Cardiac muscle cell (in vitro differentiated cells and primary cell): ENCODE measurements around the gene CXCL10. TPM values are rescaled to one million over a fixed set of nuclear protein-coding genes. Genes with fewer than 3 reads are reported as not detected.
"Not testable (repeated sequence)": the region's sequence is repeated elsewhere in the genome, so short reads cannot be mapped to it uniquely, and the experiment has no call there.

Experiments used
- DNase-seq, 2 donors: peaks; one replicate each; pipeline versions ENCODE4 v3.0.0 to v3.0.0-alpha.2; 2010 to 2017; ENCODE audit warnings: low read depth in 1 of 2, low spot score in 1 of 2
- H3K27ac ChIP-seq: fragments of 200-600 bp; sonication (generic); 2 replicates; pipeline ENCODE4 v1.5.1; 2016
- H3K27me3 ChIP-seq: fragments of 200-600 bp; sonication (generic); 2 replicates; pipeline ENCODE4 v1.6.0; 2016; ENCODE audit warnings: control low read depth
- H3K36me3 ChIP-seq: fragments of 200-600 bp; sonication (generic); 2 replicates; pipeline ENCODE4 v1.5.1; 2016; ENCODE audit warnings: control low read depth
- H3K4me1 ChIP-seq: fragments of 200-600 bp; sonication (generic); 2 replicates; pipeline ENCODE4 v1.8.1; 2017; ENCODE audit warnings: low read depth, mild to moderate bottlenecking, mixed run types
- H3K4me3 ChIP-seq: fragments of 200-600 bp; sonication (generic); 2 replicates; pipeline ENCODE4 v1.5.1; 2016; ENCODE audit warnings: mild to moderate bottlenecking
- H3K9me3 ChIP-seq: fragments of 200-600 bp; sonication (generic); 2 replicates; pipeline ENCODE4 v1.5.1; 2017; ENCODE audit warnings: low read depth, mild to moderate bottlenecking, control low read depth
- CTCF ChIP-seq: IDR thresholded peaks from 2 replicates; pipeline ENCODE4 v1.5.1; 2012; ENCODE audit warnings: low read depth, mild to moderate bottlenecking, low read length
- polyA plus RNA-seq: library from polyadenylated mRNA; unstranded; fragments of >200 nt; fragmentation: Nextera tagmentation; extraction: Ambion mirVana; gene quantifications from 2 replicates; pipeline ENCODE4 v1.2.1, GENCODE V29; 2016
- total RNA-seq: library from RNA; depleted of rRNA; stranded (reverse); fragments of >200 nt; gene quantifications from 2 replicates; pipeline ENCODE4 v1.2.3, GENCODE V29; 2016

Gene CXCL10
- total and polyA plus RNA-seq, 2 experiments from 2014 or later: not detected

GRCh38 chr4:76055016-76055415 lies 31.7 kb upstream of the CXCL10 start:
- DNase-seq: no peak
- H3K4me1 ChIP-seq: no peaks in the 10 kb centered on the region
- no peaks in the 10 kb centered on the region for H3K9me3 ChIP-seq
- H3K4me3 ChIP-seq: no peak overlapping the region
- no peaks in the 10 kb centered on the region for H3K36me3 ChIP-seq
- no peaks in the 10 kb centered on the region for H3K27me3 ChIP-seq
- no peak for TF ChIP-seq CTCF
- H3K27ac ChIP-seq: no peak overlapping the region

DNA sequence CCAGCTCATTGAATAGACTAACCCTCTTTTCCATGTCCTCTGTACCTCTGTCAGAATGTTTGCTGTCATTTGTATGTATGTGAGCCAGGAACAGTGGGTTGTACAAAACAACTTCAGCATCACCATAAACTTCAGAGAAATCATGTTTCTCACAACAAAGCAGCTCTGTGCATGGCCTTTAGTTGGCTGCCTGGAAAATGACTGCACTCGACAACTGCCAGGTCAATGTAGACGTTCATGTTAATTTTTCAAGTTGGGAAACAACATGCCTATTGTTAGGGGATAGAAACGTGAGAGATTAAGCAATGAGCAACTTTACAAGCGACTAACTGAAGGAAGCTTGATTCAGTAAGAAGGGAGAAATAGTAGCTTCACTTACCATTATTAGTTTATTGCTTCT lies 30.4 kb upstream of the CXCL10 start:
- H3K4me3 ChIP-seq: no peak overlapping the region
- no peaks in the 10 kb centered on the region for H3K27me3 ChIP-seq
- H3K9me3 ChIP-seq: no peaks in the 10 kb centered on the region
- H3K36me3 ChIP-seq: no peaks in the 10 kb centered on the region
- no peaks in the 10 kb centered on the region for H3K4me1 ChIP-seq
- H3K27ac ChIP-seq: no peak overlapping the region
- peak in 1 of 2 donors; percentile 54 for DNase-seq
- no peak for TF ChIP-seq CTCF

DNA sequence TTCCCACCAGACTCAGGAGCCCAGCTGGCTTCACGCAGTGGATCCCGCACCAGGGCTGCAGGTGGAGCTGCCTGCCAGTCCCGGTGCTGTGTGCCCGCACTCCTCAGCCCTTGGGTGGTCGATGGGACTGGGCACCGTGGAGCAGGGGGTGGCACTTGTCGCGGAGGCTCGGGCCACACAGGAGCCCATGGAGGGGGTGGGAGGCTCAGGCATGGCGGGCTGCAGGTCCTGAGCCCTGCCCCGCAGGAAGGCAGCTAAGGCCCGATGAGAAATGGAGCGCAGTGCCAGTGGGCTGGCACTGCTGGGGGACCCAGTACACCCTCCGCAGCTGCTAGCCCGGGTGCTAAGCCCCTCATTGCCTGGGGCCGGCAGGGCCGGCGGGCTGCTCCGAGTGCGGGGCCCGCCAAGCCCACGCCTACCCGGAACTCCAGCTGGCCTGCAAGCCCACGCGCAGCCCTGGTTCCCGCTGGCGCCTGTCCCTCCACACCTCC lies 27.3 kb upstream of the CXCL10 start:
- H3K4me1 ChIP-seq, H3K4me3 ChIP-seq, H3K9me3 ChIP-seq, DNase-seq, H3K27me3 ChIP-seq, H3K27ac ChIP-seq, H3K36me3 ChIP-seq: not testable (repeated sequence)

DNA sequence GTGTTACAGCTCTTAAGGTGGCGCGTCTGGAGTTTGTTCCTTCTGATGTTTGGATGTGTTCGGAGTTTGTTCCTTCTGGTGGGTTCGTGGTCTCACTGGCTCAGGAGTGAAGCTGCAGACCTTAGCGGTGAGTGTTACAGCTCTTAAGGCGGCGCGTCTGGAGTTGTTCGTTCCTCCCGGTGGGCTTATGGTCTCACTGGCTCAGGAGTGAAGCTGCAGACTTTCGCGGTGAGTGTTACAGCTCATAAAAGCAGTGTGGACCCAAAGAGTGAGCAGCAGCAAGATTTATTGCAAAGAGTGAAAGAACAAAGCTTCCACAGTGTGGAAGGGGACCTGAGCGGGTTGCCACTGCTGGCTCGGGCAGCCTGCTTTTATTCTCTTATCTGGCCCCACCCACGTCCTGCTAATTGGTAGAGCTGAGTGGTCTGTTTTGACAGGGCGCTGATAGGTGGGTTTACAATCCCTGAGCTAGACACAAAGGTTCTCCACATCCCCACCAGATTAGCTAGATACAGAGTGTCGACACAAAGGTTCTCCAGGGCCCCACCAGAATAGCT lies 26.6 kb upstream of the CXCL10 start:
- H3K27me3 ChIP-seq, H3K36me3 ChIP-seq, H3K4me3 ChIP-seq, H3K4me1 ChIP-seq, H3K9me3 ChIP-seq, DNase-seq, H3K27ac ChIP-seq: not testable (repeated sequence)

- H3K36me3 ChIP-seq, H3K27ac ChIP-seq, DNase-seq, H3K27me3 ChIP-seq, H3K4me3 ChIP-seq, H3K4me1 ChIP-seq, H3K9me3 ChIP-seq: not testable (repeated sequence)
Measured at GRCh38 chr4:76044686-76045085, 21.4 kb upstream of the CXCL10 start.

GRCh38 chr4:76043306-76043705 lies 20.0 kb upstream of the CXCL10 start:
- not testable (repeated sequence) for H3K27ac ChIP-seq, H3K4me3 ChIP-seq, H3K4me1 ChIP-seq, DNase-seq, H3K27me3 ChIP-seq, H3K9me3 ChIP-seq, H3K36me3 ChIP-seq

DNA sequence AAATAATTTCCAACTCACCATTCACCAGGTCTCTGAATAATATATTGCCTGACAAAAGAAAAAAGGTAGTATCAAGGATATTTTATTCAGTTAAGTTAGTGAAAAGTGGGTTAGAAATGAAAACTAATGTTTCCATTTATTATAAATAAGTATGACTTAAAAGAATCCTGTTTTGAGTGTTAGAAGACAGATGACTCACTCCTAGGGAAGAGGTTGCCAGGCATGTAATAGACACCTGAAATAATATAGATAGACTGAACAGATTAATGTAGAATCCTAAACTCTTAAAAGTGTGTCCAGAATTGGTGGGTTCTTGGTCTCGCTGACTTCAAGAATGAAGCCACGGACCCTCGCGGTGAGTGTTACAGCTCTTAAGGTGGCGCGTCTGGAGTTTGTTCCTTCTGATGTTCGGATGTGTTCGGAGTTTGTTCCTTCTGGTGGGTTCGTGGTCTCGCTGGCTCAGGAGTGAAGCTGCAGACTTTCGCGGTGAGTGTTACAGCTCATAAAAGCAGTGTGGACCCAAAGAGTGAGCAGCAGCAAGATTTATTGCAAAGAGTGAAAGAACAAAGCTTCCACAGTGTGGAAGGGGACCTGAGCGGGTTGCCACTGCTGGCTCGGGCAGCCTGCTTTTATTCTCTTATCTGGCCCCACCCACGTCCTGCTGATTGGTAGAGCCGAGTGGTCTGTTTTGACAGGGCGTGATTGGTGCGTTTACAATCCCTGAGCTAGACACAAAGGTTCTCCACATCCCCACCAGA lies 19.1 kb upstream of the CXCL10 start:
- not testable (repeated sequence) for H3K4me1 ChIP-seq, H3K27ac ChIP-seq, H3K9me3 ChIP-seq, H3K27me3 ChIP-seq, DNase-seq, H3K36me3 ChIP-seq, H3K4me3 ChIP-seq

DNA sequence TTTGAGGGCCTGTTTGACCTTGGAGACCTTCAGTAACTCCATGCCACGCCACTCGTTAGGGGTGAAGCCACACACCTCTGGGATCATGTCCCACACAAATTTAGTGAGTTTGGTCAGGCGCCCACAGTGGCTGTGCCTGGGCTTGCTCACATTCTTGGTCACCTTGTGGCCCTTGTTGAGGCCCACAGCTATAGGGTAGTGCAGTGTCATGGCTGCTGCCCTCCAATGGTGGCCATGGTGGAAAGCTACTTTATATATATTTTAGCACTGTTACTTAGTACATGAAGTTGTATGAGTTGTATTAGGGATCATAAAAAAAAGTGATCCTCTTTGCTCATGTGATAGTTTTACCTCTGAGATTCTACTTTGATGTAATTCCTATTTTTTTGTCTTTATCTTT lies 13.6 kb upstream of the CXCL10 start:
- H3K36me3 ChIP-seq: no peaks in the 10 kb centered on the region
- H3K27me3 ChIP-seq: no peaks in the 10 kb centered on the region
- no peak overlapping the region for H3K4me3 ChIP-seq
- H3K27ac ChIP-seq: no peak overlapping the region
- H3K9me3 ChIP-seq: no peaks in the 10 kb centered on the region
- H3K4me1 ChIP-seq: no peaks in the 10 kb centered on the region
- no peak for TF ChIP-seq CTCF
- no peak for DNase-seq
